GM12878 (cell line): ENCODE data around the gene MPPED1. TPM values are rescaled to one million over a fixed set of nuclear protein-coding genes. Genes with fewer than 3 reads are reported as not detected.

Experiments used
- ATAC-seq: fragments of 200-7000 bp; cut with Tn5 transposase; 3 replicates; pipeline ENCODE4 v1.9.1; 2020; ENCODE audit warnings: mild to moderate bottlenecking, moderate library complexity
- BruUV-seq: library from RNA; stranded (reverse); fragments of 400-500 nt; replicated peaks from 2 replicates; lab custom pipeline; 2021; lab: Mats Ljungman, UMichigan
- CTCF ChIA-PET: fragments of 300-600 bp; sonication (Branson Sonifier 250); formaldehyde crosslinking; extraction: SDS; loops from one replicate; lab custom pipeline; 2021; ENCODE audit warnings: inconsistent platforms; lab: Yijun Ruan, JAX
- POLR2A ChIA-PET: fragments of 350-600 bp; formaldehyde crosslinking; extraction: SDS; loops from one replicate; lab custom pipeline; 2021; ENCODE audit warnings: inconsistent platforms; lab: Charles Lee
- RAD21 ChIA-PET: fragments of 300-600 bp; sonication (Branson Sonifier 250); formaldehyde crosslinking; loops from one replicate; lab custom pipeline; 2023; ENCODE audit warnings: antibody characterized with exemption; ENCODE audit not compliant: unreplicated experiment; lab: Charles Lee
- SMC1A ChIA-PET: fragments of 300-600 bp; sonication (Branson Sonifier 250); formaldehyde crosslinking; loops from one replicate; lab custom pipeline; 2023; ENCODE audit not compliant: unreplicated experiment, uncharacterized antibody; lab: Charles Lee
- DNase-seq: peaks from one replicate; pipeline ENCODE4 v3.0.0-alpha.2; 2011; ENCODE audit warnings: low read depth, low spot score
- FAIRE-seq: peaks from 3 replicates; lab custom pipeline; 2011; peaks lifted over from hg19 to GRCh38; lab: Jason Lieb, UNC
- H2AFZ ChIP-seq: 2 replicates; pipeline ENCODE4 v1.6.0; 2011; ENCODE audit warnings: low read depth, low read length, control low read depth; ENCODE audit not compliant: control insufficient read depth
- H3K27ac ChIP-seq: 2 replicates; pipeline ENCODE4 v1.5.1; 2011; ENCODE audit warnings: control low read depth; ENCODE audit not compliant: control insufficient read depth, insufficient read depth
- H3K27me3 ChIP-seq, 2 experiments: replicated peaks in 1 of 2; 2 replicates each; pipeline versions ENCODE4 v1.6.0 to v1.6.1; 2011; ENCODE audit warnings: low read length in 1 of 2; ENCODE audit not compliant: control insufficient read depth in 2 of 2, insufficient read depth in 2 of 2
- H3K36me3 ChIP-seq, 2 experiments: 2 replicates each; pipeline ENCODE4 v1.5.1; 2011; ENCODE audit warnings: low read length in 1 of 2; ENCODE audit not compliant: control insufficient read depth in 2 of 2, insufficient read depth in 2 of 2
- H3K4me1 ChIP-seq: 2 replicates; pipeline ENCODE4 v1.6.1; 2011; ENCODE audit warnings: mild to moderate bottlenecking, low read length, moderate library complexity, mixed read lengths; ENCODE audit not compliant: control insufficient read depth, insufficient read depth
- H3K4me2 ChIP-seq: 2 replicates; pipeline ENCODE4 v1.6.0; 2011; ENCODE audit warnings: control low read depth; ENCODE audit not compliant: control insufficient read depth, insufficient read depth
- H3K4me3 ChIP-seq: fragments of 200-600 bp; sonication (generic); 2 replicates; pipeline ENCODE4 v1.5.1; 2016
- H3K79me2 ChIP-seq: 2 replicates; pipeline ENCODE4 v1.6.0; 2011; ENCODE audit warnings: low read length; ENCODE audit not compliant: control insufficient read depth, insufficient read depth
- H3K9ac ChIP-seq: 2 replicates; pipeline ENCODE4 v1.8.0; 2011; ENCODE audit warnings: low read length, control low read depth, mixed read lengths; ENCODE audit not compliant: control insufficient read depth, insufficient read depth
- H3K9me3 ChIP-seq: replicated peaks from 3 replicates; pipeline ENCODE4 v1.5.1; 2011; ENCODE audit warnings: mild to moderate bottlenecking, low read length; ENCODE audit not compliant: control insufficient read depth, insufficient read depth
- H4K20me1 ChIP-seq: 2 replicates; pipeline ENCODE4 v1.6.0; 2011; ENCODE audit not compliant: control insufficient read depth, insufficient read depth
- BCL11A ChIP-seq: IDR thresholded peaks from 2 replicates; pipeline ENCODE4 v1.6.1; 2011; ENCODE audit warnings: low read depth, low read length
- BMI1 ChIP-seq: fragments of 450-650 bp; IDR thresholded peaks from 2 replicates; pipeline ENCODE4 v1.6.1; 2016; ENCODE audit warnings: mild to moderate bottlenecking, moderate library complexity, borderline replicate concordance
- ESRRA ChIP-seq: IDR thresholded peaks from 2 replicates; pipeline ENCODE4 v1.6.1; 2012; ENCODE audit warnings: mild to moderate bottlenecking, low read length, improper control_type of control experiment
- HDAC2 ChIP-seq: fragments of 200-600 bp; sonication (generic); IDR thresholded peaks from 2 replicates; pipeline ENCODE4 v1.6.1; 2017
- MTA2 ChIP-seq: fragments of 450-650 bp; IDR thresholded peaks from 2 replicates; pipeline ENCODE4 v1.6.1; 2016; ENCODE audit warnings: low read depth, mild to moderate bottlenecking, moderate library complexity
- MTA3 ChIP-seq: IDR thresholded peaks from 2 replicates; pipeline ENCODE4 v1.6.1; 2012; ENCODE audit warnings: low read length, inconsistent platforms, borderline replicate concordance
- MXI1 ChIP-seq: fragments of 150-350 bp; IDR thresholded peaks from 2 replicates; pipeline ENCODE4 v1.6.1; 2011; ENCODE audit warnings: low read depth, mild to moderate bottlenecking, inconsistent platforms, low read length, improper control_type of control experiment
- NFIC ChIP-seq: IDR thresholded peaks from 2 replicates; pipeline ENCODE4 v1.6.1; 2012; ENCODE audit warnings: low read depth, mild to moderate bottlenecking, inconsistent platforms, low read length, moderate library complexity
- POU2F2 ChIP-seq: IDR thresholded peaks from 3 replicates; pipeline ENCODE4 v1.6.1; 2011; ENCODE audit warnings: low read depth, mild to moderate bottlenecking, low read length, borderline replicate concordance
- SIN3A ChIP-seq: IDR thresholded peaks from 2 replicates; pipeline ENCODE4 v1.6.1; 2012; ENCODE audit warnings: low read depth, low read length, improper control_type of control experiment
- SIX5 ChIP-seq: IDR thresholded peaks from 2 replicates; pipeline ENCODE4 v1.6.1; 2011; ENCODE audit warnings: mild to moderate bottlenecking, low read depth, low read length, moderate library complexity; ENCODE audit not compliant: severe bottlenecking
- SMC3 ChIP-seq: IDR thresholded peaks from 2 replicates; pipeline ENCODE4 v1.6.1; 2011; ENCODE audit warnings: low read length, improper control_type of control experiment, borderline replicate concordance
- ZNF274 ChIP-seq: IDR thresholded peaks from one replicate; pipeline ENCODE4 v1.8.0; 2011; ENCODE audit not compliant: insufficient read length, insufficient read depth
- WGBS: methylation state at CpG from one replicate; pipeline ENCODE4 v1.1.6; 2016; ENCODE audit warnings: low lambda C conversion rate; ENCODE audit not compliant: insufficient replicate concordance, insufficient coverage; ENCODE audit errors: missing lambda C conversion rate; 5-methylcytosine and 5-hydroxymethylcytosine counted together
- in situ Hi-C: fragments of 300-500 bp; cut with MboI; formaldehyde crosslinking; loops from 9 replicates; pipeline ENCODE4 v1.14.3; 2018; ENCODE audit warnings: mixed read lengths
- intact Hi-C: fragments of 100-400 bp; cut with micrococcal nuclease; formaldehyde crosslinking; loops from one replicate; pipeline ENCODE4 v1.14.2; 2022; ENCODE audit not compliant: unreplicated experiment
- polyA plus RNA-seq, 11 experiments: library from polyadenylated mRNA; depleted of rRNA in 4 of 11; unstranded in 6 of 11; stranded (reverse) in 5 of 11; fragments of >200 nt; fragmentation: Nextera tagmentation in 4 of 11; fragmentation: Illumina TruSeq in 1 of 11; extraction: Ambion mirVana in 4 of 11; extraction: Trizol in 1 of 11; gene quantifications; 1 replicate in 1 of 11; 2 replicates in 10 of 11; pipeline versions ENCODE4 v1.2.1 to v1.2.3, GENCODE V29; 2011 to 2016; ENCODE audit warnings: inconsistent platforms in 2 of 11, missing spikeins in 2 of 11, low read depth in 1 of 11
- total RNA-seq, 4 experiments: library from RNA; depleted of rRNA in 3 of 4; stranded (reverse); fragments of >200 nt in 3 of 4; fragmentation: Illumina TruSeq in 1 of 4; extraction: Trizol in 1 of 4; gene quantifications; 2 replicates each; pipeline versions ENCODE4 v1.2.1 to v1.2.3, GENCODE V29; 2013 to 2021
- TF ChIP-seq, protein P1 (sequence below): IDR thresholded peaks from 2 replicates; pipeline ENCODE4 v1.6.1; 2011; ENCODE audit warnings: borderline replicate concordance, low read depth, mild to moderate bottlenecking, moderate library complexity, mixed read lengths, low read length; ENCODE audit not compliant: insufficient read depth; ENCODE audit errors: extremely low read length
- TF ChIP-seq, protein P2 (sequence below): fragments of 450-650 bp; IDR thresholded peaks from 2 replicates; pipeline ENCODE4 v1.6.1; 2017; ENCODE audit warnings: mild to moderate bottlenecking, low read depth, inconsistent platforms; ENCODE audit not compliant: poor library complexity, severe bottlenecking

Gene MPPED1
- total and polyA plus RNA-seq, 10 of the 15 experiments (the other 5 are each of a cell fraction or from before 2014, with no cell fraction given), result 0.11 TPM; not detected in 9

DNA sequence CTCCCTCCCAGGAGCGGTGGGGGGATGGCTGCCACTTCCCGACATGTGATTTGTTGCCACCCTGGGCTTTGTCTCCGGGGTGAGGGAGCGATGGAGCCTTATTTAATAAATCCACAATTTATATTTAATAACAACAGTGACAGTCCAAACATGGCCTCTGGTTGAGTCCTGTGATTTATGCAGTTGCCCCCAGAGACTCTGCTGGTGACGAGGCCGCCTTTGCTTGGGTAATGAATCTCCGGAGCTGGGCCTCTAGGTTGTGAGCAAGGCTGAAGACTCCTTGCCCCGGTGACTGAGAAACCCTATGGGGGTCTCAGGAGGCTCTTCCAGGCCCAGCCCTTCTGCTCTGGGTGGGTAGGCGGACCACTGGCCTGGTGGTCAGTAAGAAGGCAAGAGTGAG, 16.7 kb downstream of the MPPED1 start:
- Histone ChIP-seq H3K9ac (no peak overlapping the region), H3K4me3 (no peak overlapping the region), H3K36me3 (no peaks in the 10 kb centered on the region), H2AFZ (no peak overlapping the region), H3K4me1 (no peaks in the 10 kb centered on the region), H3K27me3 (no peaks in the 10 kb centered on the region; a peak in 2 of 4 replicates), H4K20me1 (no peaks in the 10 kb centered on the region), H3K27ac (no peak overlapping the region), H3K79me2 (no peaks in the 10 kb centered on the region), H3K9me3 (no peaks in the 10 kb centered on the region), H3K4me2 (no peak overlapping the region)
- in situ Hi-C loops (no loop called here), intact Hi-C loops (no loop called here)
- no peak for ATAC-seq
- ChIA-PET POLR2A (no interaction called here), CTCF (no interaction called here), SMC1A (no interaction called here), RAD21 (no interaction called here)
- no peak for TF ChIP-seq HDAC2
- no peak for TF ChIP-seq MTA2
- TF ChIP-seq POU2F2, result no peak
- no peak for TF ChIP-seq ZNF274
- TF ChIP-seq, protein P1, sequence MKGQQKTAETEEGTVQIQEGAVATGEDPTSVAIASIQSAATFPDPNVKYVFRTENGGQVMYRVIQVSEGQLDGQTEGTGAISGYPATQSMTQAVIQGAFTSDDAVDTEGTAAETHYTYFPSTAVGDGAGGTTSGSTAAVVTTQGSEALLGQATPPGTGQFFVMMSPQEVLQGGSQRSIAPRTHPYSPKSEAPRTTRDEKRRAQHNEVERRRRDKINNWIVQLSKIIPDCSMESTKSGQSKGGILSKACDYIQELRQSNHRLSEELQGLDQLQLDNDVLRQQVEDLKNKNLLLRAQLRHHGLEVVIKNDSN, result no peak
- TF ChIP-seq SIN3A, result no peak
- no peak for TF ChIP-seq SMC3
- no peak for TF ChIP-seq SIX5
- TF ChIP-seq BMI1, result no peak
- no peak for TF ChIP-seq MTA3
- TF ChIP-seq NFIC, result no peak
- no peak for TF ChIP-seq MXI1
- TF ChIP-seq BCL11A, result no peak
- no peak for TF ChIP-seq ESRRA
- TF ChIP-seq, protein P2, sequence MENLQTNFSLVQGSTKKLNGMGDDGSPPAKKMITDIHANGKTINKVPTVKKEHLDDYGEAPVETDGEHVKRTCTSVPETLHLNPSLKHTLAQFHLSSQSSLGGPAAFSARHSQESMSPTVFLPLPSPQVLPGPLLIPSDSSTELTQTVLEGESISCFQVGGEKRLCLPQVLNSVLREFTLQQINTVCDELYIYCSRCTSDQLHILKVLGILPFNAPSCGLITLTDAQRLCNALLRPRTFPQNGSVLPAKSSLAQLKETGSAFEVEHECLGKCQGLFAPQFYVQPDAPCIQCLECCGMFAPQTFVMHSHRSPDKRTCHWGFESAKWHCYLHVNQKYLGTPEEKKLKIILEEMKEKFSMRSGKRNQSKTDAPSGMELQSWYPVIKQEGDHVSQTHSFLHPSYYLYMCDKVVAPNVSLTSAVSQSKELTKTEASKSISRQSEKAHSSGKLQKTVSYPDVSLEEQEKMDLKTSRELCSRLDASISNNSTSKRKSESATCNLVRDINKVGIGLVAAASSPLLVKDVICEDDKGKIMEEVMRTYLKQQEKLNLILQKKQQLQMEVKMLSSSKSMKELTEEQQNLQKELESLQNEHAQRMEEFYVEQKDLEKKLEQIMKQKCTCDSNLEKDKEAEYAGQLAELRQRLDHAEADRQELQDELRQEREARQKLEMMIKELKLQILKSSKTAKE, result no peak
- FAIRE-seq, result no peak
- 13% methylated on average over 9 of the region's 9 CpGs for WGBS
- no TSS peak for BruUV-seq
- DNase-seq, result no peak
